Mucosa of rectum (tissue), 2 donors: ENCODE data around the gene VARS2.
"Not testable (repeated sequence)": the region's sequence is repeated elsewhere in the genome, so short reads cannot be mapped to it uniquely, and the experiment has no call there.

ENCODE experiments used
- H3K27ac ChIP-seq, 2 donors: one replicate each; pipeline ENCODE4 v1.7.0; 2013; ENCODE audit warnings: inconsistent platforms in 2 of 2, low read depth in 2 of 2, low read length in 2 of 2
- H3K27me3 ChIP-seq, 2 donors: one replicate each; pipeline ENCODE4 v1.7.0; 2013; ENCODE audit warnings: low read length in 2 of 2; ENCODE audit not compliant: control insufficient read depth in 2 of 2, insufficient read depth in 2 of 2
- H3K36me3 ChIP-seq, 2 donors: one replicate each; pipeline ENCODE4 v1.7.0; 2013; ENCODE audit warnings: low read length in 2 of 2; ENCODE audit not compliant: control insufficient read depth in 2 of 2, insufficient read depth in 2 of 2
- H3K4me1 ChIP-seq, 2 donors: one replicate each; pipeline ENCODE4 v1.7.0; 2013; ENCODE audit warnings: low read length in 2 of 2, mild to moderate bottlenecking in 1 of 2; ENCODE audit not compliant: control insufficient read depth in 2 of 2, insufficient read depth in 2 of 2
- H3K4me3 ChIP-seq, 2 donors: one replicate each; pipeline ENCODE4 v1.7.0; 2013; ENCODE audit warnings: low read length in 2 of 2
- H3K9ac ChIP-seq, 2 donors: one replicate each; pipeline ENCODE4 v1.7.0; 2013; ENCODE audit warnings: low read length in 2 of 2, low read depth in 1 of 2, mild to moderate bottlenecking in 1 of 2
- H3K9me3 ChIP-seq, 2 donors: one replicate each; pipeline ENCODE4 v1.7.0; 2013; ENCODE audit warnings: low read length in 2 of 2; ENCODE audit not compliant: control insufficient read depth in 2 of 2
- donor health status: healthy.
- donor health status: Normal muscosa, but diverticular disease.

VARS2 gene

DNA sequence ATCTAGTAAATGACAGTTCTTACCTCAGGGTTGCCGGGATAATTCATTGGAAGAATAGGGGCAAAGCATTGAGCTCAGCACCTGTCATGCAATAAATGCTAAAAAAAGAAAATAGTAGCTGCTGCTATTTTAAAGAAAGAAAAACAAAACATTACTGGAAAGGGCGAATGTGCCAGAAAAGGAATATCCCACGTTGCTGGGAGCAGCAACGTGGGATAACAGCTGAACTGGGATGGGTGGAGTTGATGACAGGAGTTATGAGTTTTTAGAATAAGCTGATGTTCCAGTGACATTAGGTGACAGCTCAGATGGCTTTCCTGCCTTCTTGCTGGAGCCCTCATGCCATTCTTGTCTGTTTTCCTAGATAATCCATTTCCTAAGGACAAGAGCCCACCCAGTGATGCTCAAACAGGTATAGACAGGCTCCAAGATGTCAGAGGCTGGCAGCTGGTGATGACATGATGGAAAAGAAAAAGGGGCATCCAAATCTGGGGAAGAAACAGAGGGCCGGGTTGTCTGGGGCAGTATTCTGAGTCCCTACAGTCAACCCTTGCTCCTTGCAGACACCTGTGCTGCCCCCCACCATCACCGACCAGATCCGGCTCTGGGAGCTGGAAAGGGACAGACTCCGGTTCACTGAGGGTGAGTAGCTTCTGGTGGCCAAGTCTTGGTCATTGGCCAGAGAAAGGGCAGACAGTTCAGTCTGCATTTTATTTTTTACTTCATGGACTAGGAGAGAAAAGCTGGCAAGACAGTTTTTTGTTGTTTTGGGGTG lies 1.1 kb upstream of the VARS2 start:
- H3K27ac ChIP-seq: peak overlapping the region; percentile 88 to 90
- H3K36me3 ChIP-seq: peaks cover 13 to 27% of the 10 kb centered on the region in 2 donors
- no peaks in the 10 kb centered on the region for H3K27me3 ChIP-seq
- H3K9me3 ChIP-seq: no peaks in the 10 kb centered on the region
- peak overlapping the region in 1 of 2 donors; percentile 85 for H3K9ac ChIP-seq
- peak overlapping the region in 1 of 2 donors; percentile 91 for H3K4me3 ChIP-seq
- H3K4me1 ChIP-seq: peaks cover 26 to 32% of the 10 kb centered on the region in 2 donors

DNA sequence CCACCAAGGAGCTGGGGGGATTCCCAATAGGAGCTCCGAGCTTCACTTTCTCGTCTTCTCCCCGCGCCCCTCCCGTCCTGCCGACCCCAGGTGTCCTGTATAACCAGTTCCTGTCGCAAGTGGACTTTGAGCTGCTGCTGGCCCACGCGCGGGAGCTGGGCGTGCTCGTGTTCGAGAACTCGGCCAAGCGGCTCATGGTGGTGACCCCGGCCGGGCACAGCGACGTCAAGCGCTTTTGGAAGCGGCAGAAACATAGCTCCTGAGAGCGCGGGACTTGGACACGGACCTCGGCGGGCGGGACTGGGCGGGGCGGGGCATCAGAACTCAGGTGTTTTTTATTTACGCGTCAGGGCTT lies 340 bp upstream of the VARS2 start:
- peak overlapping the region; percentile 91 for H3K4me3 ChIP-seq
- peak overlapping the region; percentile 42 to 85 for H3K9ac ChIP-seq
- H3K27me3 ChIP-seq: no peaks in the 10 kb centered on the region
- H3K9me3 ChIP-seq: no peaks in the 10 kb centered on the region
- H3K27ac ChIP-seq: peak overlapping the region; percentile 88 to 90
- peaks cover 22 to 27% of the 10 kb centered on the region in 2 donors for H3K4me1 ChIP-seq
- peaks cover 13 to 30% of the 10 kb centered on the region in 2 donors for H3K36me3 ChIP-seq

DNA sequence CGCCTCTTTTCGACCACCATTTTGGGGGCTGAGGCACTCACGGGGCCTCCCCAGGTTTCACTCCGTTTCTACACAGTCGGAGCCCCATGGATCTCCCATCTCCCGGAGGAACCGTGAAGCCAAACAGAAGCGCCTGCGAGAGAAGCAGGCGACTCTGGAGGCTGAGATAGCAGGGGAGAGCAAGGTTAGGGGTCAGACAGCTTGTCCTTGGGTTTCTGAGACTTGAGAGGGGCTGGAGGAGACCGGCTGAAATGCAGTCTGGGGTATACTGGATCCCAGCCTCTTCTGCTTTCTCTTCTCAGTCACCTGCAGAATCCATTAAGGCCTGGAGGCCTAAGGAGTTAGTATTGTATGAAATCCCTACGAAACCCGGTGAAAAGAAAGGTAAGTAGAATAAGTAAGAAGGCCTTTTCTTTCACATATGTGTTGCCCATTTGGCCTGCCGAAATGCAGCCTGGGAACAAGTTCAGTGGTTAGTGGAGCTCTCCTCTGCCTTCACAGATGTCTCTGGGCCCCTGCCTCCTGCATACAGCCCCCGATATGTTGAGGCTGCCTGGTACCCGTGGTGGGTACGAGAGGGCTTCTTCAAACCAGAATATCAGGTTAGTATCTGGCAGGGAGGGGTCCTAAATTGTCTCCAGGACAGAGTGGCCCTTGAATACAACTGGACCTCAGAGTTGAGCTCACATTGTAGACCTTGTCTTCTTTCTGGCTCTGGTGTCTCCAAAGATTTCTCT lies 984 bp downstream of the VARS2 start:
- Histone ChIP-seq H3K9me3 (no peaks in the 10 kb centered on the region), H3K4me1 (peaks cover 18 to 22% of the 10 kb centered on the region in 2 donors), H3K27ac (peak overlapping the region; percentile 89 to 90), H3K27me3 (no peaks in the 10 kb centered on the region), H3K9ac (peak overlapping the region; percentile 85 to 93), H3K36me3 (peaks cover 20 to 38% of the 10 kb centered on the region in 2 donors), H3K4me3 (peak overlapping the region; percentile 91)

DNA sequence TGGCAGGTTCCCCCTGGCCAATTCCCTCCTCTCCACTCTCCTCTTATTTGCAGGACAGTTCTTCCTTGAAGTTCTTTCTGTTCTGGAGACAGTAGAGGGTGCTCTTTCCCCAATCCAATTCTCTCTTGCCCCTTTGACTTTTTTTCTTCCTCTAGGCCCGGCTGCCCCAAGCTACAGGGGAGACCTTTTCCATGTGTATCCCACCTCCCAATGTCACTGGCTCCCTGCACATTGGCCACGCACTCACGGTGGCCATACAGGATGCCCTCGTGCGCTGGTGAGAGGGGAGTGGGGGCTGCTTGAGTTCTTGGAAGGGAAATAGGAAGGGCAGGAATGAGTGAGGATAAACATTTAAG lies 1.5 kb downstream of the VARS2 start:
- Histone ChIP-seq H3K9ac (peak overlapping the region in 1 of 2 donors; percentile 85), H3K27ac (no peak overlapping the region), H3K4me1 (peaks cover 18 to 22% of the 10 kb centered on the region in 2 donors), H3K4me3 (peak overlapping the region in 1 of 2 donors; percentile 91), H3K9me3 (no peaks in the 10 kb centered on the region), H3K27me3 (no peaks in the 10 kb centered on the region), H3K36me3 (peaks cover 24 to 42% of the 10 kb centered on the region in 2 donors)

DNA sequence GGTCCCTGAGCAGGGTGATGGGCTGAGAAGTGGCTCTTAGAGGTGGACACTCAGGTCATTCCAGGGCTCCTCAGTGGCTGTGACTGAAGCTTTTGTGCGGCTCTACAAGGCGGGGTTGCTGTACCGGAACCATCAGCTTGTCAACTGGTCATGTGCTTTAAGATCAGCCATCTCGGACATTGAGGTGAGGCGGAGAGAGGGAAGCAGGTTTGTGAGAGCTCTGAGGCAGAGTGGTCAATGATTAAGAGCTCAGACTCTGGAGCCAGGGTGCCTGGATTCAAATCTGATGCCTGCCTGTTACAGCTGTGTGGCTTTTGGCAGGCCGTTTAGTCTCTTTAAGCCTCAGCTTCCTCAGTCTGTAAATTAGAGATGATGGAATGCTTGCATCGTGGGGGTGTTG lies 3.0 kb downstream of the VARS2 start:
- peaks cover 18 to 22% of the 10 kb centered on the region in 2 donors for H3K4me1 ChIP-seq
- H3K36me3 ChIP-seq: peaks cover 31 to 48% of the 10 kb centered on the region in 2 donors
- no peaks in the 10 kb centered on the region for H3K27me3 ChIP-seq
- no peak overlapping the region for H3K27ac ChIP-seq
- no peaks in the 10 kb centered on the region for H3K9me3 ChIP-seq
- no peak overlapping the region for H3K4me3 ChIP-seq
- H3K9ac ChIP-seq: no peak overlapping the region

DNA sequence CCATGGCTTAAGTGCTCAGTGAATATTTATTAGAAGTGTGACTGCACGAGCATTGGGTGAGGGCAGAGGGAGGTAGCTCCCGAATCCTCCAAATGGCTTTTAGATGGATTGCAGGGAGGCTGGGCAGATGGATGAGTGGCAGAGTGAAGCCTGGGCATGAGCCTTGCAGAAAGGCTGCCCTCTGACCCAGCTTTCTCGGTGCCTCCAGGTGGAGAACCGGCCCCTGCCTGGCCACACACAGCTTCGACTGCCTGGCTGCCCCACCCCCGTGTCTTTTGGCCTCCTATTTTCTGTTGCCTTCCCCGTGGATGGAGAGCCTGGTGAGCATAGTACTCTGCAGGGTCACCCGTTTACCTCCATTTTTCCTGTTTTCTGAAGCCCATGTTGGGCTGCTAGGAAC lies 3.4 kb downstream of the VARS2 start:
- peaks cover 32 to 48% of the 10 kb centered on the region in 2 donors for H3K36me3 ChIP-seq
- peaks cover 18 to 22% of the 10 kb centered on the region in 2 donors for H3K4me1 ChIP-seq
- no peaks in the 10 kb centered on the region for H3K9me3 ChIP-seq
- H3K4me3 ChIP-seq: no peak overlapping the region
- no peak overlapping the region for H3K9ac ChIP-seq
- H3K27me3 ChIP-seq: no peaks in the 10 kb centered on the region
- H3K27ac ChIP-seq: no peak overlapping the region

DNA sequence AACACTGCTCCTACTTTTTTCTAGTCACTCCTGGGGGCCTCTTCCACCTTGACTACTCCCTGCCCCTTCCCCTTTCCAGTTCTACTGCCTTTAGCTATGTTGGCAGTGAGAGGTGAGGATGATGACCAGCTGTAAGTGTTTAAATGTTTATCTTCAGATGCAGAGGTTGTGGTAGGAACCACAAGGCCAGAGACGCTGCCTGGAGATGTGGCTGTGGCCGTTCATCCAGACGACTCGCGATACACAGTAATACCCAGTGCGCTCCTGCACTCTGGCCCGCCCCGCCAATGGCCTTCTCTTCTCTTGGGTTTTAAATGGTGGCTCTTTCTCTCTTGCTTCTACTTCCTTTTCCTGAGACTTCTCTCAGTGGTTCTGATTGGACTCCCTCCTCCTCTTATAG lies 4.6 kb downstream of the VARS2 start:
- peaks cover 15% of the 10 kb centered on the region in 2 donors for H3K4me1 ChIP-seq
- no peaks in the 10 kb centered on the region for H3K27me3 ChIP-seq
- no peak overlapping the region for H3K9ac ChIP-seq
- no peaks in the 10 kb centered on the region for H3K9me3 ChIP-seq
- no peak overlapping the region for H3K27ac ChIP-seq
- H3K4me3 ChIP-seq: no peak overlapping the region
- peaks cover 43 to 60% of the 10 kb centered on the region in 2 donors for H3K36me3 ChIP-seq

DNA sequence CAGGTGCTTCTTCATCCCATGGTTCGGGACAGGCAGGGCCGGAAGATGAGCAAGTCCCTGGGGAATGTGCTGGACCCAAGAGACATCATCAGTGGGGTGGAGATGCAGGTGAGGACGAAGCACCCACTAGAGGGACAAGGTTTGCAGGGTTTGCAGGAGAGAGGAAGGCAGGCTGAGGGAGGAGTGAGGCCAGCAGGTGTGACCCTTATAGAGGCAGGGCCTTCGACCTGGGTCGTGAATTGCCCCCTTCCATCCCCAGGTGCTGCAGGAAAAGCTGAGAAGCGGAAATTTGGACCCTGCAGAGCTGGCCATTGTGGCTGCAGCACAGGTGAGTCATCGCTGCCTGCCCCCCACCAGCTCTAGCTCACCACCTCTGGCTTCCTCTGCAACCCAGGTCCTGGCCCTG lies 8.4 kb downstream of the VARS2 start:
- no peak overlapping the region for H3K9ac ChIP-seq
- no peak overlapping the region for H3K4me3 ChIP-seq
- H3K9me3 ChIP-seq: no peaks in the 10 kb centered on the region
- H3K27ac ChIP-seq: no peak overlapping the region
- H3K4me1 ChIP-seq: no peaks in the 10 kb centered on the region
- no peaks in the 10 kb centered on the region for H3K27me3 ChIP-seq
- H3K36me3 ChIP-seq: peaks cover 57 to 65% of the 10 kb centered on the region in 2 donors

DNA sequence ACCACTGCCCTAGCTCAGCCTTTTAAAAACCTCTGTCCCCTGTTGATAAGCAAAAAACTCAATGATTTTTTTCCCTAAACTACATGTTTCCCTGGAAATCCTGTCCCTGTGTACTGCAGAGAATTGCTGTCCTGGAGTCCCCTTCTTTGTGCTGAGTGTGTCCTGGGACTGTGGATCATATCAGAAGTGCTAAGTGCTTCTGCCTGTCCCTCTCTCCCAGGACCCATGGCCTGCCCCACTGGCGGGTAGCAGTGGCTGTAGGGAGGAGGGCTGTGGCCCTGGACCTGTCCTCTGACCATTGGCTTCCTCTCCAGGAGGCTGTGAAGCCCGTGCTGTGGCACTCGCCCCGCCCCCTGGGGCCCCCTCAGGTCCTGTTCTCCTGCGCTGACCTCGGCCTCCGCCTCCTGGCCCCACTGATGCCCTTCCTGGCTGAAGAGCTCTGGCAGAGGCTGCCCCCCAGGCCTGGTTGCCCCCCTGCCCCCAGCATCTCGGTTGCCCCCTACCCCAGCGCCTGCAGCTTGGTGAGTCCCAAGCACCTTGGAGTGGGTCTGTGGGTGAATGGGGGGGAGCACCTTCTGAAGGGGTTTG lies 10.1 kb downstream of the VARS2 start:
- H3K27me3 ChIP-seq, H3K9me3 ChIP-seq, H3K9ac ChIP-seq, H3K27ac ChIP-seq, H3K4me3 ChIP-seq, H3K4me1 ChIP-seq: not testable (repeated sequence)
- peaks cover 56 to 57% of the 10 kb centered on the region in 2 donors for H3K36me3 ChIP-seq

DNA sequence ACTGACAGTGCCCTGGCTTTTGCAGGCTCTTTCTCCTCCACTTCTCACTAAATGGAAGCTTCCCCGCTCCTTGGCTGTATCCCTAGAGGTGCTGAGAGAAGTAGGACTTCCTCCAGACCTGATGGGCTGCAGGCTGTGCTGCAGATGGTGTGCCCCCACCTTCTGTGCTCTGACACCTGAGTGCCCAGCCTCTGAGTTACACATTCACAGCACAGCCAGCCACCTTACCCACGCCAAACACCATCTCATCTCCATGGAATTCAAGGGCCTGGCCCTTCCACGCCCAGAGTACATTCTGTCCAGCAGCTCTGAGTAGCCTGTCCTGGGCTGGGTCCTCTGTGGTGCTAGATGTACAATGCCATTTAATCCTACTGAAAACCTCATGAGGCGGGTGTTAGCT lies 12.6 kb downstream of the VARS2 start:
- Histone ChIP-seq H3K9me3 (peaks cover 0 to 3% of the 10 kb centered on the region in 2 donors), H3K27me3 (no peaks in the 10 kb centered on the region), H3K27ac (no peak overlapping the region), H3K36me3 (peaks cover 33% of the 10 kb centered on the region in 2 donors), H3K4me3 (no peak overlapping the region), H3K4me1 (no peaks in the 10 kb centered on the region), H3K9ac (no peak overlapping the region)
